LNCaP clone FGC (cell line): ENCODE measurements around the gene HFE.
A peak's percentile ranks its signal among the peaks of the same experiment; 100 is the strongest.

Source experiments
- DNase-seq: peaks from one replicate; pipeline ENCODE4 v3.0.0-alpha.2; 2011; ENCODE audit warnings: low read depth
- H3K4me3 ChIP-seq: 2 replicates; pipeline ENCODE4 v1.5.1; 2011; ENCODE audit warnings: mild to moderate bottlenecking, low read depth, low read length, control low read depth
- CTCF ChIP-seq: IDR thresholded peaks from 2 replicates; pipeline ENCODE4 v1.5.1; 2012; ENCODE audit warnings: mild to moderate bottlenecking; ENCODE audit not compliant: control insufficient read depth, insufficient read depth; ENCODE audit errors: extremely low read depth

Gene HFE

DNA sequence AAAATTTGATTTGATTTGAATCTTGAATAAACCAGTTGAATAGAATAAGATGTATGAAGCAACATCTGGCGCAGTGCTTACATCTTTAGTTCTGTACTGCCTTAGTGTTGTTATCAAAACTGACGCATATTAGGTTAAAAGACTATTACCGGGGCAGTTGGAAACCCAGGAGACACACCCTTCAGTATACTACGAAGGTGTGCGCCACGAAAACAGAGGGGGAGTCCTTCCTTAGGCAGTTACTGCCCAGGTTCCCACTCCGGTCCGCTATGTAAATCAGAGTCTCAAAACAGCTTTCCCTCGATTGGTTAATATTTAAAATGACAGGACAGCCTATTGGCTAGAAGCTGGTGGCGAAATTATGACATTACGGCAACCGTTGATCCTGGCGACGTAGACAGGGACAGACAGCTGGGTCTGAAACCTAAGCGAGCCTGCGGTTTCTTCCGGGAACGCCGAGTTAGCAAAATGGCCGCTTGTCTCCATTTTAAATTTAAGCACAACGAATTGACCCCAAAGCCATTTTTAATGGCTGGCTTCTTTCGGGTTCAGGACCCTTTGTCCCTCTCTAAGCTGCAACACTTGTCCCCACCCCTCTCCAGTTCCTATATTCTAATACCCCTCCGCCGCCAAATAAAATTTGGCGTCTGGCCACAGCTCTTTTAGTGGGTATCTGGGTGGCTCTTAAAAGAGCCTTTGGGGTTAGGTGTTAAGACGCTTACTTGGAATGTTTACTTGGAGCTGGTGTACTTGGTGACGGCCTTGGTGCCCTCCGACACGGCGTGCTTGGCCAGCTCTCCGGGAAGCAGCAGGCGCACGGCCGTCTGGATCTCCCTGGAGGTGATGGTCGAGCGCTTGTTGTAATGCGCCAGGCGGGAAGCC is 35.8 kb downstream of the HFE start:
- peak; percentile 99 for DNase-seq
- H3K4me3 ChIP-seq, result peak overlapping the region; percentile 100
- no peak for TF ChIP-seq CTCF

- DNase-seq, result no peak
- peak overlapping the region; percentile 100 for H3K4me3 ChIP-seq
- no peak for TF ChIP-seq CTCF
Measured at GRCh38 chr6:26123675-26123946, 36.4 kb downstream of the HFE start.

DNA sequence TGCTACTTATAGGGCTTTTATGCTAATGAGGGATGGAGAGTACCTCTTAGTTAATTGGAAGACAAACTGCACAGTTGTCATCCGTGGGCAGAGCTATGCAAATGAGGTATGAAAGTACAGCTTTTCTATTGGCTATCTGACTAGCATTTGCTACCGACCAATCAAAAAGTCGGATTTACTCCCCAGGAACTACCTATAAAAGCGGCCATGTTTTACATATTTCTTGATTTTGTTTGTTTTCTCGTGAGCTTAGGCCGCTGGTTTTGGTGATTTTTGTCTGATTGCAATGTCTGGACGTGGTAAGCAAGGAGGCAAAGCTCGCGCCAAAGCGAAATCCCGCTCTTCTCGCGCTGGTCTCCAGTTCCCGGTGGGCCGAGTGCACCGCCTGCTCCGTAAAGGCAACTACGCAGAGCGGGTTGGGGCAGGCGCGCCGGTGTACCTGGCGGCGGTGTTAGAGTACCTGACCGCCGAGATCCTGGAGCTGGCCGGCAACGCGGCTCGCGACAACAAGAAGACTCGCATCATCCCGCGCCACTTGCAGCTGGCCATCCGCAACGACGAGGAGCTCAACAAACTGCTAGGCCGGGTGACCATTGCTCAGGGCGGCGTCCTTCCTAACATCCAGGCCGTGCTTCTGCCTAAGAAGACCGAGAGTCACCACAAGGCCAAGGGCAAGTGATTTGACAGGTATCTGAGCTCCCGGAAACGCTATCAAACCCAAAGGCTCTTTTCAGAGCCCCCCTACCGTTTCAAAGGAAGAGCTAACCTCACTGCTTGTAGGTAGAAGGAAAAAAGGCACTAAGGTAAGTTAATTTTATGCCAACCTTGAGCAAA is 36.9 kb downstream of the HFE start:
- H3K4me3 ChIP-seq, result peak overlapping the region; percentile 100
- peak; percentile 99 for DNase-seq
- TF ChIP-seq CTCF, result no peak

DNA sequence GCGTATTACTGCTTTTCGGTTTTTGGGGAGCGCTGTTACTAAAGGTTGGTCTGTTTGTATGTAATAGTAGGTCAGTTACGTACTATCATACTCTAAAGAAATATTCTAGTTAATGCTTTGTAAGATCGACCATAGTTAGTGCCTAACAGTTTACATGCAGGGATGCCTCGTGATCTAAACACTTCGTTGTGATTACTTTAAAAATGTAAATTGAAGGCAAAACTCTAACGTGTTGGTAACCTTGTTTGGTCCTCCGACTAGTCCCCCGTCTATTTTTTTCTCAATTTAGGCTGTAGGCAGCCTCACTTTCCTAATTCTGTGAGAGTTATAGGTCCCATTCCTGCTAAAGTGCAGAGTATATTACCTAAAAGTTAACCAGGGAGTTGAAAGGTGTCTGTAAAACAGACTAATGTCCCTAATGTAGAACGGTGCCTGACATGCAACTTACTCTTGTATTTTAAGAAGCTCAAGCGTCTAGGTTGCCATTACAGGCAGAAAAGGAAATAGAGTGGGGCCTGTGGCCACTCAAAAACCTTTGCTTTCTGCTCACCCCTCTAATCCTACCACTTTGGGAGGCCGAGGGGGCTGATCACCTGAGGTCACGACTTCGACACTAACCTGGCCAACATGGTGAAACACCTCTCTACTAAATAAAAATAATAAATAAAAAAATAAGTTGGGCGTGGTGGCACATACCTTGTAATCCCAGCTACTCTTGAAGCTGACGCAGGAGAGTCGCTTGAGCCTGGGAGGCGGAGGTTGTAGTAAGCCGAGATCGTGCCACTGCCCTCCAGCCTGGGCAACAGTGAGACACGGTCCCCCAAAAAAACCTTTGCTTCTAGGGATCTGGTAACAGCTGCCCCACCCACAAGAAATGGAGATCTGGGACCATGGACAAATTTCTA is 37.8 kb downstream of the HFE start:
- no peak for TF ChIP-seq CTCF
- no peak for DNase-seq
- peak overlapping the region; percentile 100 for H3K4me3 ChIP-seq

DNA sequence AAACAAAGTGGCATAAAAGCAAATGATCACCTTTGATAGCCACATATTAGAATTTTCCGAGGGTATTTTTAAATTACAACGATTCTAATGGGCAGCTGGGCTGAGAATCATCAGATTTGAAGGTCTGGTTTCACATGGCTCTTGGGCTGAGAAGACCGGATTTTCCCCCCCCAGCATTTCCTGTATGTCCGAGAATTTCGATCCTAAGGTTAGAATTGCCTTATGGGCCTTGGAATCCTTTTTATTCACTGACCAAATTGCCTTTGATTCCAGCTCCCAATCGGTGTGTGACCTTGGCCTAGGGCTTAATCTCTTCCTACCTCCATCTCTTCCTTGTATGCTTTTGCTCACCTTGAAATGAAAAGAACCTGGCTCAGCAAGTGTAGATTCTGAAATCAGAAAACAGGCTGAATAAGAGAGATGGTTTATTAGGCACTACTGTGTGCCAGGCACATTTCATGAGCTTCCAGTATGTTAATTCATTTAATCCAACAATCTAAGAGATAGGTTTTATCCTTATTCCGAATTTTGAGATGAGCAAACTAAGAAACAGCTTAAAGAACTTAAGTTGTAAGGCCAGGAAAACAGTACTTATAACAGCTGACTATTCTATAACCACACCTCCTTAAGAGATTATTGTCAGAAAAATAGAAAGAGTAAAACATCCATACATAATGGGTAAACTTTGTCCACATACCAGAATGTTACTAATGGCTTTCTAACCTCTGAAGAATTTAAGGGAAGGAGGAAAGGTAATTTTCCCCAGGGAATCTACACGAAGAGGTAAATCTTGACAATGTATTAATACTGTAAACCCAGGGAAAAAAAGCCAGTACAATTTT is 39.4 kb downstream of the HFE start:
- no peak for DNase-seq

More for the DNA sequence above, 39.4 kb downstream of the HFE start:
- TF ChIP-seq CTCF, result no peak
- H3K4me3 ChIP-seq, result peak overlapping the region; percentile 100
